Measurements from ENCODE around the gene EYA4.

DNA sequence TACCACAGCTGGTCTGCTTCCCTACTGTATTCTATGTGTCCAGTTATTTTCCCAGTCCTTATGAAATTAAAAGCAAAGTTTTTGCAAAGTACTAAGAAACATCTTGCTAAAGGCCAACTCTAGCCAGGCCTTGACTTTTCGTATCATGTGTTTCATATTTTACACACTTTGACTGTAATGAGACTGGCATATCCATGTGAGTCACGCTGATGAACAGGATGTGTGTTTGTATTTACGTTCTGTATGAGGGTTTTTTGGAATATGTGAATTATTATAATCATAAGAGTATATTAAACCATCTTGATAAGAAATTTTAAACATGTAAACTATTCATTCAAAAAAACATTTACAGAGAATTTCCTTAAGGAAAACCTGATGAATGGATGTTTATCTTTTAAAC, 59.7 kb downstream of the EYA4 start:
- TF ChIP-seq, protein P1, sequence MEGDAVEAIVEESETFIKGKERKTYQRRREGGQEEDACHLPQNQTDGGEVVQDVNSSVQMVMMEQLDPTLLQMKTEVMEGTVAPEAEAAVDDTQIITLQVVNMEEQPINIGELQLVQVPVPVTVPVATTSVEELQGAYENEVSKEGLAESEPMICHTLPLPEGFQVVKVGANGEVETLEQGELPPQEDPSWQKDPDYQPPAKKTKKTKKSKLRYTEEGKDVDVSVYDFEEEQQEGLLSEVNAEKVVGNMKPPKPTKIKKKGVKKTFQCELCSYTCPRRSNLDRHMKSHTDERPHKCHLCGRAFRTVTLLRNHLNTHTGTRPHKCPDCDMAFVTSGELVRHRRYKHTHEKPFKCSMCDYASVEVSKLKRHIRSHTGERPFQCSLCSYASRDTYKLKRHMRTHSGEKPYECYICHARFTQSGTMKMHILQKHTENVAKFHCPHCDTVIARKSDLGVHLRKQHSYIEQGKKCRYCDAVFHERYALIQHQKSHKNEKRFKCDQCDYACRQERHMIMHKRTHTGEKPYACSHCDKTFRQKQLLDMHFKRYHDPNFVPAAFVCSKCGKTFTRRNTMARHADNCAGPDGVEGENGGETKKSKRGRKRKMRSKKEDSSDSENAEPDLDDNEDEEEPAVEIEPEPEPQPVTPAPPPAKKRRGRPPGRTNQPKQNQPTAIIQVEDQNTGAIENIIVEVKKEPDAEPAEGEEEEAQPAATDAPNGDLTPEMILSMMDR (IDR thresholded peaks at IDR 0.05; ENCODE audit: low read length) = no peak
- no peak for TF ChIP-seq EZH2 (IDR thresholded peaks at IDR 0.05; ENCODE audit: borderline replicate concordance, low read length)
